H9 (cell line): ENCODE measurements around the gene TAS2R8. TPM values are rescaled to one million over a fixed set of nuclear protein-coding genes. Genes with fewer than 3 reads are reported as not detected.

Source experiments
- DNase-seq: peaks from one replicate; pipeline ENCODE4 v3.0.0-alpha.2; 2017
- H2AFZ ChIP-seq: one replicate; pipeline ENCODE4 v1.6.1; 2013; ENCODE audit warnings: mild to moderate bottlenecking, low read length, control low read depth, moderate library complexity
- H2AK5ac ChIP-seq: 2 replicates; pipeline ENCODE4 v1.6.1; 2013; ENCODE audit warnings: low read length, control low read depth, mixed read lengths; ENCODE audit not compliant: insufficient read length
- H2BK120ac ChIP-seq: one replicate; pipeline ENCODE4 v1.6.1; 2013; ENCODE audit warnings: low read depth, mild to moderate bottlenecking, low read length, control low read depth, inconsistent platforms; ENCODE audit not compliant: poor library complexity, severe bottlenecking
- H2BK12ac ChIP-seq: 2 replicates; pipeline ENCODE4 v1.6.1; 2013; ENCODE audit warnings: low read length, control low read depth, mixed read lengths, low read depth; ENCODE audit not compliant: insufficient read length
- H2BK15ac ChIP-seq: 2 replicates; pipeline ENCODE4 v1.6.1; 2013; ENCODE audit warnings: low read depth, low read length, control low read depth
- H2BK20ac ChIP-seq: one replicate; pipeline ENCODE4 v1.6.1; 2013; ENCODE audit warnings: low read depth, mild to moderate bottlenecking, low read length, control low read depth, inconsistent platforms; ENCODE audit not compliant: poor library complexity, severe bottlenecking
- H2BK5ac ChIP-seq: 2 replicates; pipeline ENCODE4 v1.6.1; 2013; ENCODE audit warnings: low read length, control low read depth, mixed read lengths; ENCODE audit not compliant: insufficient read length
- H3K14ac ChIP-seq: 2 replicates; pipeline ENCODE4 v1.6.1; 2013; ENCODE audit warnings: low read length, control low read depth; ENCODE audit not compliant: insufficient read depth
- H3K18ac ChIP-seq: 2 replicates; pipeline ENCODE4 v1.6.1; 2013; ENCODE audit warnings: low read depth, mild to moderate bottlenecking, mixed read lengths, low read length, control low read depth; ENCODE audit not compliant: insufficient read length
- H3K23ac ChIP-seq: 2 replicates; pipeline ENCODE4 v1.6.1; 2013; ENCODE audit warnings: low read length, control low read depth, mixed read lengths, low read depth; ENCODE audit not compliant: insufficient read length
- H3K23me2 ChIP-seq: 2 replicates; pipeline ENCODE4 v1.6.1; 2013; ENCODE audit warnings: low read depth, mild to moderate bottlenecking, mixed read lengths, low read length, control low read depth; ENCODE audit not compliant: insufficient read length, poor library complexity, severe bottlenecking
- H3K27ac ChIP-seq: 2 replicates; pipeline ENCODE4 v1.5.1; 2013; ENCODE audit warnings: low read length, control low read depth, mixed read lengths, low read depth; ENCODE audit not compliant: insufficient read length
- H3K27me3 ChIP-seq: 2 replicates; pipeline ENCODE4 v1.6.1; 2013; ENCODE audit warnings: low read length, control low read depth, inconsistent platforms; ENCODE audit not compliant: insufficient read depth
- H3K4ac ChIP-seq: 2 replicates; pipeline ENCODE4 v1.6.1; 2013; ENCODE audit warnings: low read depth, mild to moderate bottlenecking, control low read depth, inconsistent platforms, low read length, moderate library complexity
- H3K4me1 ChIP-seq: 2 replicates; pipeline ENCODE4 v1.6.1; 2013; ENCODE audit warnings: low read length, control low read depth, inconsistent platforms; ENCODE audit not compliant: insufficient read depth
- H3K4me2 ChIP-seq: 2 replicates; pipeline ENCODE4 v1.6.1; 2013; ENCODE audit warnings: low read length, control low read depth, mixed read lengths; ENCODE audit not compliant: insufficient read length, insufficient read depth
- H3K56ac ChIP-seq: 2 replicates; pipeline ENCODE4 v1.6.1; 2013; ENCODE audit warnings: low read depth, mild to moderate bottlenecking, mixed read lengths, low read length, control low read depth; ENCODE audit not compliant: insufficient read length
- H3K79me1 ChIP-seq: 2 replicates; pipeline ENCODE4 v1.6.1; 2013; ENCODE audit warnings: low read depth, mild to moderate bottlenecking, moderate library complexity, low read length, control low read depth, inconsistent platforms; ENCODE audit not compliant: insufficient read depth, poor library complexity, severe bottlenecking
- H3K79me2 ChIP-seq: 2 replicates; pipeline ENCODE4 v1.6.1; 2013; ENCODE audit warnings: low read length, control low read depth, inconsistent platforms; ENCODE audit not compliant: insufficient read depth
- H3K9ac ChIP-seq: 2 replicates; pipeline ENCODE4 v1.6.1; 2013; ENCODE audit warnings: low read length, control low read depth, mixed read lengths; ENCODE audit not compliant: insufficient read length; ENCODE audit errors: extremely low read depth
- H3K9me3 ChIP-seq: one replicate; pipeline ENCODE4 v1.6.1; 2013; ENCODE audit warnings: low read depth, low read length, inconsistent platforms; ENCODE audit not compliant: control insufficient read depth
- H3T11ph ChIP-seq: one replicate; pipeline ENCODE4 v1.6.1; 2013; ENCODE audit warnings: mild to moderate bottlenecking, low read length, control low read depth, inconsistent platforms
- H4K20me1 ChIP-seq: one replicate; pipeline ENCODE4 v1.6.1; 2013; ENCODE audit not compliant: control insufficient read depth, insufficient read length, insufficient read depth
- H4K5ac ChIP-seq: 2 replicates; pipeline ENCODE4 v1.6.1; 2013; ENCODE audit warnings: low read depth, mild to moderate bottlenecking, mixed read lengths, low read length, control low read depth; ENCODE audit not compliant: insufficient read length
- H4K8ac ChIP-seq: replicated peaks from 2 replicates; pipeline ENCODE4 v1.6.1; 2013; ENCODE audit warnings: low read length, control low read depth, mixed read lengths, low read depth; ENCODE audit not compliant: insufficient read length
- H4K91ac ChIP-seq: 2 replicates; pipeline ENCODE4 v1.6.1; 2013; ENCODE audit warnings: low read depth, mild to moderate bottlenecking, moderate library complexity, mixed read lengths, low read length, control low read depth; ENCODE audit not compliant: insufficient read length
- H3K27ac Mint-ChIP-seq, 3 experiments: 2 replicates in 2 of 3; 3 replicates in 1 of 3; pipeline ENCODE4 v1.8.0; 2020 to 2021; ENCODE audit warnings: mixed read lengths in 3 of 3, mild to moderate bottlenecking in 1 of 3, moderate library complexity in 1 of 3
- H3K27me3 Mint-ChIP-seq: 2 replicates; pipeline ENCODE4 v1.8.0; 2021; ENCODE audit warnings: low read depth, mild to moderate bottlenecking, moderate library complexity, mixed read lengths
- H3K36me3 Mint-ChIP-seq, 3 experiments: 2 replicates in 2 of 3; 3 replicates in 1 of 3; pipeline ENCODE4 v1.8.0; 2020 to 2021; ENCODE audit warnings: low read depth in 3 of 3, mixed read lengths in 3 of 3; ENCODE audit not compliant: insufficient read depth in 1 of 3
- H3K4me1 Mint-ChIP-seq, 2 experiments: 2 replicates each; pipeline ENCODE4 v1.8.0; 2020; ENCODE audit warnings: mixed read lengths in 2 of 2
- H3K4me3 Mint-ChIP-seq, 2 experiments: 2 replicates in 1 of 2; 3 replicates in 1 of 2; pipeline ENCODE4 v1.8.0; 2020 to 2021; ENCODE audit warnings: mild to moderate bottlenecking in 2 of 2, mixed read lengths in 2 of 2, moderate library complexity in 1 of 2
- H3K9me3 Mint-ChIP-seq, 2 experiments: 2 replicates in 1 of 2; 3 replicates in 1 of 2; pipeline ENCODE4 v1.8.0; 2020; ENCODE audit warnings: mild to moderate bottlenecking in 2 of 2, mixed read lengths in 2 of 2, moderate library complexity in 1 of 2
- WGBS: extraction: QIAGEN DNeasy Blood & Tissue Kit; methylation state at CpG from one replicate; pipeline ENCODE4 v1.1.7; 2013; ENCODE audit warnings: missing lambda C conversion rate, low lambda C conversion rate, mixed read lengths; ENCODE audit not compliant: insufficient read length; ENCODE audit errors: extremely low coverage; 5-methylcytosine and 5-hydroxymethylcytosine counted together
- total RNA-seq: library from RNA; stranded (reverse); gene quantifications from 2 replicates; pipeline ENCODE4 v1.2.1, GENCODE V29; 2021
- TF ChIP-seq, protein P1 (sequence below): fragments of 200-600 bp; sonication (generic); conservative IDR thresholded peaks from 3 replicates; pipeline ENCODE4 v1.8.0; 2021; ENCODE audit warnings: antibody characterized with exemption, mild to moderate bottlenecking

Gene TAS2R8
- total RNA-seq, 1 experiment from 2014 or later, result not detected

DNA sequence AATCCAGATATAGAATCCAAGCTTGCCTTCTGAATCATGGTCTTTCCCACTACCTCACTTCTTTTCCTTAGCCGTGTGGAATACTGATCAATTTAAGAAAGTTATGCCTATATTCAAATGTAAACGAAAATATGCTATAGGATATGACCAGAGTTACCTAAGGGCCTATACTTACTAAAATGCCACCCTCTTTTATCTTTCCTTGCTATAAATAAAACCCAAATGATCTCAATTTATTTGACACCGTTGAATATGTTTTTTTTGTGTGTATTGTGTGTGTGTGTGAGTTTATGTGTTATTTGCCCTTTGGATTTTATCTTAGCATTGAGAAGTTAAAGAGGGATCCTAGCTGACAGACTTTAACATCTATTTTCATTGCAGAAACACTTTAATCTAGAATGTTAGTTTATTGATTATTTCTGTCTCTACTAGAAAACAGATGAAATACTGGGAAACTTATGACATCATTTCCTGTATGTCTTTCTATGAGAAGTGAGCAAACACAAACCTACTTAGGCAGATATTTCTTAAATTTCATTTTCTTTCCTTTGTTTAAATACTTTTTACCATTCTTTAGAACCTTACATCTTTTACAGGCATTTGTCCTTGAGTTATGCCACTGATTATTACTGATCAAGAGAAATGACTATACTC, 4.9 kb upstream of the TAS2R8 start:
- H3T11ph ChIP-seq, result no peak overlapping the region
- no CpG with 5 or more reads among the region's 3 CpGs for WGBS

More for the DNA sequence above, 4.9 kb upstream of the TAS2R8 start:
- Histone ChIP-seq H3K18ac (no peak overlapping the region), H4K5ac (no peak overlapping the region), H3K9me3 (no peaks in the 10 kb centered on the region), H3K27me3 (no peaks in the 10 kb centered on the region), H2BK12ac (no peak overlapping the region), H2AFZ (no peak overlapping the region), H3K79me2 (no peaks in the 10 kb centered on the region), H4K20me1 (no peaks in the 10 kb centered on the region), H3K4me1 (no peaks in the 10 kb centered on the region), H3K4ac (no peak overlapping the region), H3K14ac (no peak overlapping the region), H2AK5ac (no peak overlapping the region), H3K23ac (no peak overlapping the region), H2BK5ac (no peak overlapping the region), H2BK20ac (no peak overlapping the region), H4K91ac (no peak overlapping the region), H3K79me1 (no peaks in the 10 kb centered on the region), H4K8ac (no peak overlapping the region), H2BK15ac (no peak overlapping the region), H3K56ac (no peak overlapping the region), H3K23me2 (no peaks in the 10 kb centered on the region), H2BK120ac (no peak overlapping the region), H3K4me2 (no peak overlapping the region), H3K9ac (no peak overlapping the region), H3K27ac (no peak overlapping the region)
- no peaks in the 10 kb centered on the region for H3K36me3 Mint-ChIP-seq
- no peak for DNase-seq
- peaks cover 10 to 15% of the 10 kb centered on the region in 2 experiments for H3K4me1 Mint-ChIP-seq
- TF ChIP-seq, protein P1, sequence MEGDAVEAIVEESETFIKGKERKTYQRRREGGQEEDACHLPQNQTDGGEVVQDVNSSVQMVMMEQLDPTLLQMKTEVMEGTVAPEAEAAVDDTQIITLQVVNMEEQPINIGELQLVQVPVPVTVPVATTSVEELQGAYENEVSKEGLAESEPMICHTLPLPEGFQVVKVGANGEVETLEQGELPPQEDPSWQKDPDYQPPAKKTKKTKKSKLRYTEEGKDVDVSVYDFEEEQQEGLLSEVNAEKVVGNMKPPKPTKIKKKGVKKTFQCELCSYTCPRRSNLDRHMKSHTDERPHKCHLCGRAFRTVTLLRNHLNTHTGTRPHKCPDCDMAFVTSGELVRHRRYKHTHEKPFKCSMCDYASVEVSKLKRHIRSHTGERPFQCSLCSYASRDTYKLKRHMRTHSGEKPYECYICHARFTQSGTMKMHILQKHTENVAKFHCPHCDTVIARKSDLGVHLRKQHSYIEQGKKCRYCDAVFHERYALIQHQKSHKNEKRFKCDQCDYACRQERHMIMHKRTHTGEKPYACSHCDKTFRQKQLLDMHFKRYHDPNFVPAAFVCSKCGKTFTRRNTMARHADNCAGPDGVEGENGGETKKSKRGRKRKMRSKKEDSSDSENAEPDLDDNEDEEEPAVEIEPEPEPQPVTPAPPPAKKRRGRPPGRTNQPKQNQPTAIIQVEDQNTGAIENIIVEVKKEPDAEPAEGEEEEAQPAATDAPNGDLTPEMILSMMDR, result no peak
- H3K4me3 Mint-ChIP-seq, result no peak overlapping the region
- H3K27me3 Mint-ChIP-seq, result no peaks in the 10 kb centered on the region
- H3K27ac Mint-ChIP-seq, result no peak overlapping the region
- no peaks in the 10 kb centered on the region; a peak in 1 of 5 replicates for H3K9me3 Mint-ChIP-seq
